Astrocyte of the spinal cord (primary cell): ENCODE results near the gene RABL3.

ENCODE experiments used
- DNase-seq: peaks from one replicate; pipeline ENCODE4 v3.0.0; 2011; ENCODE audit warnings: low read depth, low spot score
- H3K4me3 ChIP-seq: 2 replicates; pipeline ENCODE4 v1.5.1; 2011; ENCODE audit warnings: low read depth, mild to moderate bottlenecking, low read length, moderate library complexity
- CTCF ChIP-seq: IDR thresholded peaks from 2 replicates; pipeline ENCODE4 v1.5.1; 2012; ENCODE audit warnings: low read depth, mild to moderate bottlenecking, low read length, inconsistent platforms
- in situ Hi-C: cut with HindIII; loops from 2 replicates; pipeline ENCODE4 v1.10.0; 2017; ENCODE audit warnings: low sequenced_read_pairs

RABL3 gene

GRCh38 chr3:120773932-120774331, 31.6 kb upstream of the RABL3 start:
- H3K4me3 ChIP-seq: no peak overlapping the region
- no peak for TF ChIP-seq CTCF
- in situ Hi-C loops: no loop called here
- DNase-seq: peak; percentile 63

- no peak for TF ChIP-seq CTCF
- no peak for DNase-seq
- H3K4me3 ChIP-seq: no peak overlapping the region
- in situ Hi-C loops: no loop called here
Measured at GRCh38 chr3:120772081-120772480, 29.8 kb upstream of the RABL3 start.

- in situ Hi-C loops: no loop called here
- DNase-seq: no peak
- no peak overlapping the region for H3K4me3 ChIP-seq
- TF ChIP-seq CTCF: no peak
Measured at GRCh38 chr3:120770891-120771290, 28.6 kb upstream of the RABL3 start.

GRCh38 chr3:120769436-120769835, 27.1 kb upstream of the RABL3 start:
- in situ Hi-C loops: no loop called here
- DNase-seq: no peak
- no peak overlapping the region for H3K4me3 ChIP-seq
- TF ChIP-seq CTCF: no peak

- H3K4me3 ChIP-seq: no peak overlapping the region
- no peak for TF ChIP-seq CTCF
- peak; percentile 14 for DNase-seq
- in situ Hi-C loops: no loop called here
Measured at GRCh38 chr3:120767106-120767505, 24.8 kb upstream of the RABL3 start.

GRCh38 chr3:120766576-120766975, 24.3 kb upstream of the RABL3 start:
- in situ Hi-C loops: no loop called here
- no peak overlapping the region for H3K4me3 ChIP-seq
- DNase-seq: no peak
- no peak for TF ChIP-seq CTCF
